ENCODE results near the gene CDIP1.

The CDIP1 gene

DNA sequence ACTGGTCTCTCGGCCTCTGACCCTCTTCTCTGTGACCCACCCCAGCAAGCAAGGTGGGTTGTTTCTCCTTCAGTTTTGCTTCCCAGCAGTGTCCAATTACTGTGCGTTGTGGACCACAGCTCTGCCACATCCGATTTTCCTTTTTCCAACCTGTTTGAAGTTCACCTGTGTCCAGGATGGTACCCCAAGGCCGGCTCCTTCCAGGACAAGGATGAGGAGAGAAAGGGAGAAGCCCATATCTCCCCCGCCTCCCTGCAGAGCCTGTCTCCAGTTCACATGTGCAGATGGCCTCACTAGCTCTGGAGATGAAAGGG lies 77.7 kb downstream of the CDIP1 start:
- no peak overlapping the region for H3K4me3 ChIP-seq (ENCODE audit: low read length)
- TF ChIP-seq, protein P1, sequence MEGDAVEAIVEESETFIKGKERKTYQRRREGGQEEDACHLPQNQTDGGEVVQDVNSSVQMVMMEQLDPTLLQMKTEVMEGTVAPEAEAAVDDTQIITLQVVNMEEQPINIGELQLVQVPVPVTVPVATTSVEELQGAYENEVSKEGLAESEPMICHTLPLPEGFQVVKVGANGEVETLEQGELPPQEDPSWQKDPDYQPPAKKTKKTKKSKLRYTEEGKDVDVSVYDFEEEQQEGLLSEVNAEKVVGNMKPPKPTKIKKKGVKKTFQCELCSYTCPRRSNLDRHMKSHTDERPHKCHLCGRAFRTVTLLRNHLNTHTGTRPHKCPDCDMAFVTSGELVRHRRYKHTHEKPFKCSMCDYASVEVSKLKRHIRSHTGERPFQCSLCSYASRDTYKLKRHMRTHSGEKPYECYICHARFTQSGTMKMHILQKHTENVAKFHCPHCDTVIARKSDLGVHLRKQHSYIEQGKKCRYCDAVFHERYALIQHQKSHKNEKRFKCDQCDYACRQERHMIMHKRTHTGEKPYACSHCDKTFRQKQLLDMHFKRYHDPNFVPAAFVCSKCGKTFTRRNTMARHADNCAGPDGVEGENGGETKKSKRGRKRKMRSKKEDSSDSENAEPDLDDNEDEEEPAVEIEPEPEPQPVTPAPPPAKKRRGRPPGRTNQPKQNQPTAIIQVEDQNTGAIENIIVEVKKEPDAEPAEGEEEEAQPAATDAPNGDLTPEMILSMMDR (conservative IDR thresholded peaks at IDR 0.05; ENCODE audit: low read depth, low read length) = no peak
- no peak for DNase-seq (ENCODE audit: low read depth)

Data from retinal pigment epithelial cell (primary cell).